ENCODE measurements around the gene DTYMK. TPM values are rescaled to one million over a fixed set of nuclear protein-coding genes. Genes with fewer than 3 reads are reported as not detected.

The DTYMK gene
- total RNA-seq, 4 donors from 2014 or later = 14.6 to 40.3 (median 21.9) TPM

DNA sequence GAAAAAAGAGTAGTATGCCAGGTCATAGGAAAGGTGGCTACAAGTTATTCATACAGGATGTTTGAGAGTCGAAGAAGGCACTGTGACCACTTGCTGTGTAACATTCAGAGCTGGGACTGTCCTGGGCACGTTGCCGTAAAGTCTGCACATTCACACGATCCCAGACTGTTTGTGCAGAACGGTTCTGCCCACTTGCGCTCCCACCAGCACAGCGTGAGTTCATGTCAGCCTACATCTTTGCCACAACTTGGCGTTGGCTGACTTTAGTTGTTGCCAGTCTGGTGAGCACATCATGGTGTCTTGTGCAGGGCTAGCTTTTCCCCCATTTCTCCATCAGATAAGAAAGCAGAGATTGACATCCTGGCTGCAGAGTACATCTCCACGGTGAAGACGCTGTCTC is 22.3 kb upstream of the DTYMK start:
- Histone ChIP-seq H3K36me3 (peaks cover 8 to 99% (median 51%) of the 10 kb centered on the region in 3 donors), H3K9me3 (no peaks in the 10 kb centered on the region), H3K4me1 (peaks cover 0 to 4% (median 0%) of the 10 kb centered on the region in 3 donors), H3K27me3 (no peaks in the 10 kb centered on the region), H3K4me3 (no peak overlapping the region), H3K27ac (no peak overlapping the region)
- no peak for TF ChIP-seq POLR2A (IDR thresholded peaks at IDR 0.05)
- TF ChIP-seq, protein P1, sequence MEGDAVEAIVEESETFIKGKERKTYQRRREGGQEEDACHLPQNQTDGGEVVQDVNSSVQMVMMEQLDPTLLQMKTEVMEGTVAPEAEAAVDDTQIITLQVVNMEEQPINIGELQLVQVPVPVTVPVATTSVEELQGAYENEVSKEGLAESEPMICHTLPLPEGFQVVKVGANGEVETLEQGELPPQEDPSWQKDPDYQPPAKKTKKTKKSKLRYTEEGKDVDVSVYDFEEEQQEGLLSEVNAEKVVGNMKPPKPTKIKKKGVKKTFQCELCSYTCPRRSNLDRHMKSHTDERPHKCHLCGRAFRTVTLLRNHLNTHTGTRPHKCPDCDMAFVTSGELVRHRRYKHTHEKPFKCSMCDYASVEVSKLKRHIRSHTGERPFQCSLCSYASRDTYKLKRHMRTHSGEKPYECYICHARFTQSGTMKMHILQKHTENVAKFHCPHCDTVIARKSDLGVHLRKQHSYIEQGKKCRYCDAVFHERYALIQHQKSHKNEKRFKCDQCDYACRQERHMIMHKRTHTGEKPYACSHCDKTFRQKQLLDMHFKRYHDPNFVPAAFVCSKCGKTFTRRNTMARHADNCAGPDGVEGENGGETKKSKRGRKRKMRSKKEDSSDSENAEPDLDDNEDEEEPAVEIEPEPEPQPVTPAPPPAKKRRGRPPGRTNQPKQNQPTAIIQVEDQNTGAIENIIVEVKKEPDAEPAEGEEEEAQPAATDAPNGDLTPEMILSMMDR (IDR thresholded peaks at IDR 0.05) = no peak
- no peak for DNase-seq
- WGBS, 2 donors = 85 to 94% methylated on average over 8 to 9 of the region's 10 CpGs
- intact Hi-C loops (cut with DNase I) = no loop called here

DNA sequence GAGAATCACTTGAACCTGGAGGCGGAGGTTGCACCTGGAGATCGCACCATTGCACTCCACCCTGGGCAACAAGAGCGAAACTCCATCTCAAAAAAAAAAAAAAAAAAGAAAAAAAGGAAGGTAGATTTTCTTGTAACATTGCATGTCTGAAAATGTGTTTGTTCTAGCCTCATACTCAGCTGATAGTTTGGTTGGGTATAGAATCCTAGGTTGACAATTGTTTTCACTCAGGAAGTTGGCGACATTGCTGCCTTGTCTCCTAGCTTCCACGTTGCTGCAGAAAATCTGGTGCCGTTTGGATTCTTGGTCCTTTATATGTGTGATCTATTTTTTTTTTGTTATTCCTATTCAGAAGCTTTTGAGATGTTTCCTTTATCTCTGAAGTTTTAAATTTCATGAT is 19.9 kb upstream of the DTYMK start:
- TF ChIP-seq, protein P1 (IDR thresholded peaks at IDR 0.05) = no peak
- no peak for TF ChIP-seq POLR2A (IDR thresholded peaks at IDR 0.05)
- WGBS, 2 donors = 97 to 99% methylated on average over 4 to 6 of the region's 6 CpGs
- Histone ChIP-seq H3K27me3 (no peaks in the 10 kb centered on the region), H3K27ac (no peak overlapping the region), H3K4me3 (no peak overlapping the region), H3K4me1 (peaks cover 9 to 18% (median 11%) of the 10 kb centered on the region in 3 donors), H3K9me3 (no peaks in the 10 kb centered on the region), H3K36me3 (peaks cover 0 to 76% (median 38%) of the 10 kb centered on the region in 3 donors)
- DNase-seq = no peak
- intact Hi-C loops (cut with DNase I) = no loop called here

GRCh38 chr2:241703032-241703604 is 16.5 kb upstream of the DTYMK start:
- no peaks in the 10 kb centered on the region for H3K27me3 ChIP-seq
- no peak for DNase-seq
- no peak for TF ChIP-seq POLR2A (IDR thresholded peaks at IDR 0.05)
- intact Hi-C loops (cut with DNase I) = no loop called here
- H3K4me3 ChIP-seq = peak overlapping the region; percentile 76 to 98 (median 94)
- 54 to 81% methylated on average over 6 to 7 of the region's 11 CpGs for WGBS, 2 donors
- H3K36me3 ChIP-seq = peaks cover 0 to 42% (median 15%) of the 10 kb centered on the region in 3 donors
- no peaks in the 10 kb centered on the region for H3K9me3 ChIP-seq
- peaks cover 11 to 32% (median 17%) of the 10 kb centered on the region in 3 donors for H3K4me1 ChIP-seq
- peak overlapping the region; percentile 77 to 99 (median 95) for H3K27ac ChIP-seq

DNA sequence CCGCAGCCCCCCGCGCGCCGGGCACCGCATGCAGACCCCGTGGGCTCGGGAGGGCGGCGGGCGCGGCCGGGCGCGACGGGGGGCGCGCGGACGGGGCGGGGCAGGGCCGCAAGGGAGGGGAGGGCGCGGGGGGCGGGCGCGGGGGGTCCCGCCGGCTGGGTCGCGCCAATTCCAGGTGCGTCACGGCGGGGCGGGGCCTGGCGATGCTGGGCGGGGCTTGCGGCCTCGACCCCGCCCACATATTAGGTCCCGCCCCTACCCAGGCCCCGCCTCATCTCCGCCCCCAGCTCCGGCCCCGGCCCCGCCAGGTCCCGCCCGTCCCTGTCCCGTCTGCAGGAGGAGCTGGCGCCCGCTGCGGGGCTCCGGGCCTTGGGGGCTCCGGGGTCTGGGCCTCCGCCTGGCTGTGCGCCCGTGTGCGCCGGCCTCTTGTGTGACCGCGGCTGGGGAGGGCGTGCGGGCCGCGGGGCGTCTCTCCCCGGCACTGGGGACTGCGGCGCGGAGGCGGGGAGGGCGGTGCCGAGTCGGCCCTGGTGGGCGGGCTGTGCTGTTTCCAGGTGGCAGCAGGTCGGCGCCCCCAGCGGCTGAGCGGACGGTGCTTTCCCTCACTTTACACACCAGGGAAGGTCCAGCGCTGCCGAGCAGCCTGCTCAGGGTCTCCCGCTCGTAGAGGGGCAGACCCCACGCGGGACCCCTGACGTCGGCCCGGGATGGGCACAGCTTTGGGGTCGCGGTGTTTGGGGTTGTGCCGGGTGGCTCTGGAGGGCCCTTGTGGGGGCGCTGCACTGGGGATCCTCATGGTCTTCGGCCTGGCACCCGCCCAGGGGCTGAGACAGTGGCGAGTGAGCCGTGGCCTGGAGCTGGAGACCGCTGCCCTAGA is 15.8 kb upstream of the DTYMK start:
- WGBS, 2 donors = no CpG with 5 or more reads among the region's 98 CpGs
- intact Hi-C loops (cut with DNase I) = no loop called here
- Histone ChIP-seq H3K4me3 (peak overlapping the region; percentile 76 to 98 (median 94)), H3K4me1 (peaks cover 11 to 32% (median 17%) of the 10 kb centered on the region in 3 donors), H3K36me3 (peaks cover 0 to 34% (median 10%) of the 10 kb centered on the region in 3 donors), H3K9me3 (no peaks in the 10 kb centered on the region), H3K27ac (peak overlapping the region; percentile 91 to 99 (median 96)), H3K27me3 (no peaks in the 10 kb centered on the region)
- TF ChIP-seq, protein P1 (IDR thresholded peaks at IDR 0.05) = peak in 4 of 6 experiments; percentile 23 to 49 (median 34)
- no peak for TF ChIP-seq POLR2A (IDR thresholded peaks at IDR 0.05)
- DNase-seq = peak; percentile 75

- intact Hi-C loops (cut with DNase I) = no loop called here
- Histone ChIP-seq H3K27ac (peak within 1 kb of the TSS; percentile 91 to 99 (median 96)), H3K4me1 (peaks cover 11 to 32% (median 17%) of the 10 kb centered on the region in 3 donors), H3K4me3 (peak within 1 kb of the TSS; percentile 76 to 98 (median 94)), H3K9me3 (no peaks in the 10 kb centered on the region), H3K36me3 (peaks cover 0 to 26% (median 7%) of the 10 kb centered on the region in 3 donors), H3K27me3 (no peaks in the 10 kb centered on the region)
- no CpG with 5 or more reads among the region's 96 CpGs for WGBS, 2 donors
- peak in 2 of 4 donors; percentile 86 to 87 for TF ChIP-seq POLR2A (IDR thresholded peaks at IDR 0.05)
- TF ChIP-seq, protein P1 (IDR thresholded peaks at IDR 0.05) = peak in 1 of 6 experiments; percentile 51
- peak; percentile 71 for DNase-seq
Observed at GRCh38 chr2:241701399-241702154, 15.0 kb upstream of the DTYMK start, which contains the start of gene ING5. ING5 (plus strand) TSS chr2:241702039; CDS start chr2:241702066, 27 bp downstream.
